Erythroblast (primary cell): ENCODE results near the gene AQP6.

Source experiments
- GATA1 ChIP-seq: IDR thresholded peaks from 2 replicates; pipeline ENCODE4 v1.6.1; 2011; ENCODE audit warnings: low read depth, mild to moderate bottlenecking, control low read depth, low read length, moderate library complexity
- POLR2A ChIP-seq: IDR thresholded peaks from 2 replicates; pipeline ENCODE4 v1.6.1; 2011; ENCODE audit warnings: mild to moderate bottlenecking, low read length

- TF ChIP-seq POLR2A (no peak), GATA1 (no peak)
These were observed 5.5 kb upstream of the AQP6 start for GRCh38 chr12:49967042-49967776.
